GM21528 (cell line): ENCODE results near the gene ZNF716.
"Not testable (repeated sequence)": the region's sequence is repeated elsewhere in the genome, so short reads cannot be mapped to it uniquely, and the experiment has no call there.

Experiments used
- ATAC-seq: cut with Tn5 transposase; IDR thresholded peaks from one replicate; pipeline ENCODE4 v1.9.1; 2021; ENCODE audit warnings: mild to moderate bottlenecking, moderate library complexity; ENCODE audit not compliant: unreplicated experiment, low FRiP score

ZNF716 gene

DNA sequence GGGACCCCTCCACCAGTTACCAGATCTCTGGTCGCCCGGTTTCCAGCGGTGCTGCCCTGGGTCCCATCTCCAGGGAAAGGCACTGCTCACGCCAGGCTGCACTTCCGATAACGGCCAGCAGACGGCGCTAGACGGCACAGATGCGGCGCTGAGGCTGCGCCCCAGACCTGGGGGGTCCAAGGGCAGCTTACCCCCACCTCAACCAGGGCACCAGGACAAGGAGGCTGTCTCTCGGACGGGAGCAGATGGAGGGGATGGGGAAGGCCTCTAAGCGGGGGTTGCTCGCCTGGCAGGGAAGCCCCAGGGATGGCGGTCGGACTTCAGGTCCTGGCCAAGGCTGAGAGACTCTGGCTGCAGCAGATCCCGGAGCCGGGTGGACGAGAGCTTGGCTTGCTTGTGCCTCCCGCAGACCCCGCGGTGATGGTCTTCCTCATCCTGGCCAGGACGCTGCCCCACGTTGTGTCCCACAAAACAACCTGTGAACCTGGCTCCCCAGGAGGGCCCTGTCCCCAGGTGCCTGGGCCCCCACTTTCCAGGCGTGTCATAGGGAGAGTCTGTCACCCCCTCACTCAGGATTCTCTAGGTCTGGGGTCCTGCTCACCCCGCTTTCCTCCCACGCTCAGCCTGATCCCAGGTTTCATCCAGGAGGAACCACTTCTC, 23.9 kb upstream of the ZNF716 start:
- ATAC-seq = no peak

DNA sequence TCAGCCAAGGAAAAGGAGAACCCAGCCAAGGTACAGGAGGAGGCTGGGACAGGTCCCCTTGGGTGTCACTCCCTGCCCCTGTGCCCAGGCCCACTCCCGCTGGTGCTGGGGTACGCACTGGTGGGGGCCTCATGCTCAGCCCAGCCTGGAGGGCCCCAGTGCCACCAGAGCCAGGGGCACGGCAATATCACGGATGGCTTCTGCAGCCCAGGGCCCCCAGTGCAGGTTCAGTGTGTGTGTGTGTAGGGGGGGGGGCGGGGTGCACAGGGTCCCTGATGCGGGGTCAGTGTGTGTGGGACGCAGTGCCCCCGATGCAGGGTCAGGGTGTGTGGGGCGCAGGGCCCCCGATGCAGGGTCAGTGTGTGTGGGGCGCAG, 23.4 kb upstream of the ZNF716 start:
- no peak for ATAC-seq

DNA sequence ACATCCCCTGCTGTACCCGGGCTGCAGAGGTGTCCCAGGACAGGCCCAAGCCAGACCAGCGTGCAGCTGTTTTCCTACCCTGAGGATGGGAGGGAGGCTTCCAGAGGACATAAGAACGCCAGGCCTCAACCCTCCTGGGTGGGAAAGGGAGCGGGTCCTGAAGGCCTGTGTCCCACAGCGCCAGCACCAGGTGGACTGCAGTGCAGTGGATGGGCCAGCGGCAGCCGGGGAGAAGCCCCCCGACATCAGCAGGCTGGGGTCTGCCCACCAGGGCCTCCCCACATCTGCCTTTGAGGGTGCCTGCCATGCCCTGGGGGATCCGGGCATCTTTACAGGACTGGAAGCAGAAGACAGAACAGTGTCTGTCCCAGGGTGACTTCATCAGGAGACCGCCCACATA, 22.8 kb upstream of the ZNF716 start:
- ATAC-seq = no peak

DNA sequence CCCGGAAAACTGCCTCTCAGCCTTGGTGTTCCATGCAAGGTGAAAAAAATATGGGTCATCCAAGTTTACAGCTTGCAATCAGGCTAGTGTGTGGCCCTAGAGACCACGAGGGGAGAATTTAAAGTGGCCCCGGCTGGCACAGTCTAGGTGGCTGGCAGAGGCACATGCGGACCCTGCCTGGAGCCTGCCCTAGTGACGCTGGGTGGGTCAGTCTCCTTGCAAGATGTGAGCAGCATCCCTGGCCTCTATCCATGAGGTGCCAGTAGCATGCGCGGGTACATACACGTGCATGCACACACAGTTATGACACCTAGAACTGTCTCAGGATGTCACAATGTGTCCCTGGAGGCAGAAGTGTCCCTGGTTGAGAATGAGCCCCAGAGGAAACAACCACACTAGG, 22.4 kb upstream of the ZNF716 start:
- no peak for ATAC-seq

- ATAC-seq = no peak
Observed at GRCh38 chr7:57432583-57432982, 17.4 kb upstream of the ZNF716 start.

DNA sequence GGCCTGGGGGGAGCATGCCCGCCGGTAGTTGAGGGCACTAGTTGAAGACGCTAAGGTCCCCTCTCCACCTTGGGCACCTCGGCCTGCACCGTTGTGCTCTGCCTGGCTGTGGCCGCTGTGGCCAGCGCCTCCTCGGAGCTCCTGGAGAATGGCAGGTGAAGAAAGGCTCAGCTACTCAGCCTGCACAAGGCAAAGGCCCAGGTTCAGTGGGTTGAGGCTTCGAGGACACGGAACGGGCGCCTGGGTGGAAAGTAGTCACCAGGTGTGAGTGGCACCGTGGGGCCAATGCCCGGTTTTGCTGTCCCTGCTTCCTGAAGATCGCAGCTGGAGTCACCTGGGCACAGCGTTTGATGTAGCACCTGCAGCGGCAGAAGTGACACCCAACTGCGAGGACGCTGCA, 12.4 kb upstream of the ZNF716 start:
- no peak for ATAC-seq

- ATAC-seq = no peak
Observed at GRCh38 chr7:57438244-57438643, 11.7 kb upstream of the ZNF716 start.

DNA sequence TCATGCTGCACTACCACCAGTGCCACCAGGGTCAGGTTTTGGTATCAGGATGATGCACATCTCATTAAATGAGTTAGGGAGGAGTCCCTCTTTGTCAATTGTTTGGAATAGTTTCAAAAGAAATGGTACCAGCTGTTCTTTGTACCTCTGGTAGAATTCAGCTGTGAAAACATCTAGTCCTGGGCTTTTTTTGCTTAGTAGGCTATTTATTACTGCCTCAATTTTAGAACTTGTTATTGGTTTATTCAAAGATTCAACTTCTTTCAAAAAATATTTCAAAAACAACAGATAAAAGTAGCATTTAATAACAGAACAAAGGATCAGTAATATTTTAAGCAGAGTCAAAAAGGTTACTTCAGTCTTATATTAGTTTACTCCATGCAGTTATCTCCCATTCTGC, 6.4 kb upstream of the ZNF716 start:
- no peak for ATAC-seq

DNA sequence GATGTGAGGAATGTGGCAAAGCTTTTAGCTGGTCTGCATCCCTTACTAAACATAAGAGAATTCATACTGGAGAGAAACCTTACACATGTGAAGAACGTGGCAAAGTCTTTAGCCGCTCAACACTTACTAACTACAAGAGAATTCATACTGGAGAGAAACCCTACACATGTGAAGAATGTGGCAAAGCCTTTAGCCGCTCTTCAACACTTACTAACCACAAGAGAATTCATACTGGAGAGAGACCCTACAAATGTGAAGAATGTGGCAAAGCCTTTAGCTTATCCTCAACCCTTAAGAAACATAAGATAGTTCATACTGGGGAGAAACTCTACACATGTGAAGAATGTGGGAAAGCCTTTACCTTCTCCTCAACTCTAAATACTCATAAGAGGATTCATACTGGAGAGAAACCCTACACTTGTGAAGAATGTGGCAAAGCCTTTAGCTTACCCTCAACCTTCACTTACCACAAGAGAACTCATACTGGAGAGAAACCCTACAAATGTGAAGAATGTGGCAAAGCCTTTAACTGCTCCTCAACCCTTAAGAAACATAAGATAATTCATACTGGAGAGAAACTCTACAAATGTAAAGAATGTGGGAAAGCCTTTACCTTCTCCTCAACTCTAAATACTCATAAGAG, 19.3 kb downstream of the ZNF716 start:
- ATAC-seq = not testable (repeated sequence)

GRCh38 chr7:57480304-57480703, 30.3 kb downstream of the ZNF716 start:
- not testable (repeated sequence) for ATAC-seq

- not testable (repeated sequence) for ATAC-seq
Observed at GRCh38 chr7:57485022-57485421, 35.0 kb downstream of the ZNF716 start.

DNA sequence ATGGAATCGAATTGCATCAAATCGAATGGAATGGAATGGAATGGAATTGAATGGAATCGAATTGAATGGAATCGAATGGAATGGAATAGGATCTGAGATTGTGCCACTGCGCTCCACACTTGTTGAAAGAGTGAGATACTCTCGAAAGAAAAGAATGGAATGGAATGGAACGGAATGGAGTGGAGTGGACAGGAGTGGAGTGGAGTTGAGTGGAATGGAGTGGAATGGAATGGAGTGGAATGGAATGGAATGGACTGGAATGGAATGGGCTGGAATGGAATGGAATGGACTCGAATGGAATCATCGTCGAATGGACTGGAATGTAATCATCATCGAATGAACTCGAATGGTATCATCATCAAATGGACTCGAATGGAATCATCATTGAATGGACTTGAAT, 38.0 kb downstream of the ZNF716 start:
- no peak for ATAC-seq

- ATAC-seq = not testable (repeated sequence)
Observed at GRCh38 chr7:57495111-57495510, 45.1 kb downstream of the ZNF716 start.

DNA sequence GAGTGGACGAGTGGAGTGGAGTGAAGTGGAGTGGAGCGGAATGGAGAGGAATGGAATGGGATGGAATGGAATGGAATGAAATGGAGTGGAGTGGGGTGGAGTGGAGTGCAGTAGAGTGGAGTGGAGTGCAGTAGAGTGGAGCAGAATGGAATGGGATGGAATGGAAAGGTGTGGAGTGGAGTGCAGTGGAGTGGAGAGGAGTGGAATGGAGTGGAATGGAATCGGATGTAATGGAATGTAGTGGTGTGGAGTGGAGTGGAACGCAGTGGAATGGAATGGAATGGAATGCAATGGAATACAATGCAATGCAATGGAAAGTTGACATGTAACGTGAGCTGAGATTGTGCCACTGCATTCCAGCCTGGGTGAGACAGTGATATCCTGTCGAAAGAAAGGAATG, 46.4 kb downstream of the ZNF716 start:
- ATAC-seq = no peak

DNA sequence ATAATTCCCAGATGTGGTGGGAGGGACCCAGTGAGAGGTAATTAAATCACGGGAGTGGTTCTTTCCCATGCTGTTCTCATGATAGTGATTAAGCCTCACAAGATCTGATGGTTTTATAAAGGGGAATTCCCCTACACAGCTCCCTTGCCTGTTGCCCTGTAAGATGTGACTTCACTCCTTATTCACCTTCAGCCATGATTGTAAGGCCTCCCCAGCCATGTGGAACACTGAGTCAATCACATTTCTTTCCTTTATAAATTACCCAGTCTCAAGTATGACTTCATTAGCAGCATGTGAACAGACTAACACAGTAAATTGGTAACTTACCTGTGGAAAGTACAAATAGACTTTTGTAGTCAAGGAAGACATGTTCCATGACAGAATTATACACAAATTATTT, 55.2 kb downstream of the ZNF716 start:
- no peak for ATAC-seq
